Neural progenitor cell (in vitro differentiated cells): ENCODE data around the gene SCG5. TPM values are rescaled to one million over a fixed set of nuclear protein-coding genes. Genes with fewer than 3 reads are reported as not detected.

Experiments
- DNase-seq: peaks from one replicate; pipeline ENCODE4 v3.0.0-alpha.2; 2016; ENCODE audit warnings: low spot score
- H2AFZ ChIP-seq: fragments of 200-600 bp; sonication (generic); replicated peaks from 2 replicates; pipeline ENCODE4 v1.6.1; 2016; ENCODE audit warnings: antibody characterized with exemption
- H3F3A ChIP-seq: fragments of 200-600 bp; sonication (generic); 2 replicates; pipeline ENCODE4 v1.6.1; 2016; ENCODE audit warnings: antibody characterized with exemption, low read depth
- H3K27ac ChIP-seq: fragments of 200-600 bp; sonication (generic); 2 replicates; pipeline ENCODE4 v1.5.1; 2016; ENCODE audit warnings: mild to moderate bottlenecking
- H3K27me3 ChIP-seq: fragments of 200-600 bp; sonication (generic); 2 replicates; pipeline ENCODE4 v1.6.1; 2016; ENCODE audit warnings: mild to moderate bottlenecking, moderate library complexity
- H3K36me3 ChIP-seq: fragments of 200-600 bp; sonication (generic); 2 replicates; pipeline ENCODE4 v1.5.1; 2016
- H3K4me1 ChIP-seq: fragments of 200-600 bp; sonication (generic); 2 replicates; pipeline ENCODE4 v1.6.1; 2016; ENCODE audit warnings: mixed run types
- H3K4me2 ChIP-seq: fragments of 200-600 bp; sonication (generic); 2 replicates; pipeline ENCODE4 v1.6.1; 2016
- H3K4me3 ChIP-seq: fragments of 200-600 bp; sonication (generic); 2 replicates; pipeline ENCODE4 v1.5.1; 2016
- H3K79me2 ChIP-seq: fragments of 200-600 bp; sonication (generic); 2 replicates; pipeline ENCODE4 v1.6.1; 2016; ENCODE audit warnings: low read depth
- H3K9ac ChIP-seq: fragments of 200-600 bp; sonication (generic); 2 replicates; pipeline ENCODE4 v1.6.1; 2016
- H3K9me3 ChIP-seq: fragments of 200-600 bp; sonication (generic); 2 replicates; pipeline ENCODE4 v1.5.1; 2016; ENCODE audit warnings: low read depth
- H4K20me1 ChIP-seq: fragments of 200-600 bp; sonication (generic); 2 replicates; pipeline ENCODE4 v1.6.1; 2016; ENCODE audit warnings: low read depth
- H3K27ac Mint-ChIP-seq: 3 replicates; pipeline ENCODE4 v1.8.0; 2021; ENCODE audit warnings: mixed read lengths
- H3K27me3 Mint-ChIP-seq: 2 replicates; pipeline ENCODE4 v1.8.0; 2022; ENCODE audit warnings: low read depth, mild to moderate bottlenecking, inconsistent platforms, moderate library complexity, mixed read lengths; ENCODE audit not compliant: insufficient read depth
- H3K36me3 Mint-ChIP-seq: 3 replicates; pipeline ENCODE4 v1.8.0; 2021; ENCODE audit warnings: mixed read lengths
- H3K4me1 Mint-ChIP-seq: 3 replicates; pipeline ENCODE4 v1.8.0; 2021; ENCODE audit warnings: mixed read lengths
- H3K4me3 Mint-ChIP-seq: 3 replicates; pipeline ENCODE4 v1.8.0; 2021; ENCODE audit warnings: mild to moderate bottlenecking, moderate library complexity, mixed read lengths
- H3K9me3 Mint-ChIP-seq: 3 replicates; pipeline ENCODE4 v1.8.0; 2020; ENCODE audit warnings: mixed read lengths
- EZH2 ChIP-seq: fragments of 200-600 bp; sonication (generic); IDR thresholded peaks from 2 replicates; pipeline ENCODE4 v1.6.1; 2017; ENCODE audit warnings: antibody characterized with exemption, mild to moderate bottlenecking, moderate library complexity
- EZH2phosphoT487 ChIP-seq: fragments of 200-600 bp; sonication (generic); IDR thresholded peaks from 2 replicates; pipeline ENCODE4 v1.6.1; 2017; ENCODE audit warnings: antibody characterized with exemption
- small RNA-seq: library from RNA; depleted of rRNA; stranded (forward); fragments of <200 nt; gene quantifications from one replicate; pipeline ENCODE3, GENCODE V24; 2015
- total RNA-seq: library from RNA; depleted of rRNA; stranded (reverse); fragments of >200 nt; gene quantifications from 2 replicates; pipeline ENCODE4 v1.2.3, GENCODE V29; 2015; ENCODE audit warnings: low replicate concordance
- TF ChIP-seq, protein P1 (sequence below): fragments of 200-600 bp; sonication (generic); IDR thresholded peaks from 2 replicates; pipeline ENCODE4 v1.5.1; 2017; ENCODE audit warnings: antibody characterized with exemption, mild to moderate bottlenecking

The SCG5 gene
- total RNA-seq, 1 donor from 2014 or later: 101 TPM

GRCh38 chr15:32739522-32740063, 98.1 kb downstream of the SCG5 start:
- Histone ChIP-seq H3F3A (no peaks in the 10 kb centered on the region), H3K36me3 (no peaks in the 10 kb centered on the region), H3K79me2 (no peaks in the 10 kb centered on the region), H3K4me2 (no peak overlapping the region), H3K9ac (no peak overlapping the region), H3K9me3 (no peaks in the 10 kb centered on the region), H3K27ac (no peak overlapping the region), H4K20me1 (no peaks in the 10 kb centered on the region), H3K27me3 (no peaks in the 10 kb centered on the region), H3K4me3 (no peak overlapping the region), H3K4me1 (no peaks in the 10 kb centered on the region), H2AFZ (no peak overlapping the region)
- no peak overlapping the region for H3K27ac Mint-ChIP-seq
- peaks cover 18% of the 10 kb centered on the region for H3K9me3 Mint-ChIP-seq
- peaks cover 7% of the 10 kb centered on the region for H3K36me3 Mint-ChIP-seq
- no peaks in the 10 kb centered on the region for H3K4me1 Mint-ChIP-seq
- H3K4me3 Mint-ChIP-seq: no peak overlapping the region
- H3K27me3 Mint-ChIP-seq: peaks cover 5% of the 10 kb centered on the region
- DNase-seq: no peak
- TF ChIP-seq EZH2: no peak
- no peak for TF ChIP-seq EZH2phosphoT487
- TF ChIP-seq, protein P1, sequence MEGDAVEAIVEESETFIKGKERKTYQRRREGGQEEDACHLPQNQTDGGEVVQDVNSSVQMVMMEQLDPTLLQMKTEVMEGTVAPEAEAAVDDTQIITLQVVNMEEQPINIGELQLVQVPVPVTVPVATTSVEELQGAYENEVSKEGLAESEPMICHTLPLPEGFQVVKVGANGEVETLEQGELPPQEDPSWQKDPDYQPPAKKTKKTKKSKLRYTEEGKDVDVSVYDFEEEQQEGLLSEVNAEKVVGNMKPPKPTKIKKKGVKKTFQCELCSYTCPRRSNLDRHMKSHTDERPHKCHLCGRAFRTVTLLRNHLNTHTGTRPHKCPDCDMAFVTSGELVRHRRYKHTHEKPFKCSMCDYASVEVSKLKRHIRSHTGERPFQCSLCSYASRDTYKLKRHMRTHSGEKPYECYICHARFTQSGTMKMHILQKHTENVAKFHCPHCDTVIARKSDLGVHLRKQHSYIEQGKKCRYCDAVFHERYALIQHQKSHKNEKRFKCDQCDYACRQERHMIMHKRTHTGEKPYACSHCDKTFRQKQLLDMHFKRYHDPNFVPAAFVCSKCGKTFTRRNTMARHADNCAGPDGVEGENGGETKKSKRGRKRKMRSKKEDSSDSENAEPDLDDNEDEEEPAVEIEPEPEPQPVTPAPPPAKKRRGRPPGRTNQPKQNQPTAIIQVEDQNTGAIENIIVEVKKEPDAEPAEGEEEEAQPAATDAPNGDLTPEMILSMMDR: no peak

DNA sequence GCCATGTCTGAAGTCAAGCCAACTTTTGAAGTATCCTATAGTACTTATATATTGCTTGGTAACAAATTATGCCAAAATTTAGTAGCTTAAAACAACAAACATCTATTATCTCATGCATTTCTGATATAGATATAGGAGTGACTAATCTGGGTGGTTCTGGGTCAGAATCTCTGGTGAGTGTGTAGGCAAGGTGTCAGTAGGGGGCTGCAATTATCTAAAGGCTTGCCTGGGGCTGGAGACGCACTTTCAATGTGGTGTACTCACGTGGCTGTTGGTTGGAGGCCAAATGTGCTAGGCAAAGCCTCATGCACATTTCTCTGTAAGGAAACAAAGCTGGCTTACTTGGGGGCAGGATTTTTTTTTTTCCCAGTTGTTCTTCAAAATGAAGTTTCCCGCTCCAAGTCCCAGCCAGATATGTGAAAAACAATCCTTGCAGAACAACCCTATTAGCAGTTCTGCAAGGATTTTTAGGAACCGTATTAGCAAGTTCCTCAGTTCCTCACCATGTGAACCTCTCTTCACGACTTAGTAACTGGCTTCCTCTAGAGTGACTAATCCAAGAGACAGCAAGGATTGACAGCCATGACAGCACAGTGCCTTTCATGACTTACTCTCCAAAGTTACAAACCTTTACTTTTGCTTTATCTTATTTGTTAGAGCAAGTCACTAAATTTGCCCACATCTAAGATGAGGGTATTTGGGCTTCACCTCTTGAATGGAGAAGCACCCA, 102.1 kb downstream of the SCG5 start:
- H3K27me3 Mint-ChIP-seq: peaks cover 2% of the 10 kb centered on the region
- TF ChIP-seq EZH2 (no peak), EZH2phosphoT487 (no peak)
- Histone ChIP-seq H3K79me2 (no peaks in the 10 kb centered on the region), H3K4me3 (no peak overlapping the region), H3F3A (no peaks in the 10 kb centered on the region), H4K20me1 (no peaks in the 10 kb centered on the region), H3K4me1 (no peaks in the 10 kb centered on the region), H3K36me3 (no peaks in the 10 kb centered on the region), H2AFZ (peak overlapping the region; percentile 7), H3K4me2 (no peak overlapping the region), H3K27ac (no peak overlapping the region), H3K27me3 (no peaks in the 10 kb centered on the region), H3K9me3 (no peaks in the 10 kb centered on the region), H3K9ac (no peak overlapping the region)
- peaks cover 2% of the 10 kb centered on the region for H3K36me3 Mint-ChIP-seq
- DNase-seq: no peak
- peaks cover 11% of the 10 kb centered on the region for H3K9me3 Mint-ChIP-seq
- H3K4me1 Mint-ChIP-seq: peaks cover 2% of the 10 kb centered on the region
- H3K4me3 Mint-ChIP-seq: no peak overlapping the region
- H3K27ac Mint-ChIP-seq: no peak overlapping the region

- H3K27ac Mint-ChIP-seq: no peak overlapping the region
- no peak for DNase-seq
- no peaks in the 10 kb centered on the region for H3K27me3 ChIP-seq
- no peak for TF ChIP-seq EZH2phosphoT487
- TF ChIP-seq, protein P1: no peak
- TF ChIP-seq EZH2: no peak
- H3K9ac ChIP-seq: no peak overlapping the region
- H3K9me3 Mint-ChIP-seq: no peaks in the 10 kb centered on the region
- no peak overlapping the region for H3K4me2 ChIP-seq
- no peak overlapping the region for H2AFZ ChIP-seq
- H3K27ac ChIP-seq: no peak overlapping the region
- H3K4me3 Mint-ChIP-seq: no peak overlapping the region
- no peaks in the 10 kb centered on the region for H3K36me3 ChIP-seq
- no peaks in the 10 kb centered on the region for H3K79me2 ChIP-seq
- H3K9me3 ChIP-seq: no peaks in the 10 kb centered on the region
- H3K4me1 Mint-ChIP-seq: peaks cover 2% of the 10 kb centered on the region
- no peaks in the 10 kb centered on the region for H4K20me1 ChIP-seq
- no peak overlapping the region for H3K4me3 ChIP-seq
- no peaks in the 10 kb centered on the region for H3K27me3 Mint-ChIP-seq
- no peaks in the 10 kb centered on the region for H3K36me3 Mint-ChIP-seq
- no peaks in the 10 kb centered on the region for H3F3A ChIP-seq
- H3K4me1 ChIP-seq: no peaks in the 10 kb centered on the region
Measured at GRCh38 chr15:32746116-32746857, 104.8 kb downstream of the SCG5 start.

Small RNA genes lying within 50 kb of the gene (small RNA-seq; reads per million reads assigned to genes)
- gene RN7SL286P: not detected

Other genes starting within 250 kb of the SCG5 start
- not detected in 2 replicates for gene GOLGA8K, start 238.4 kb upstream of the SCG5 start, total RNA-seq
- not detected in 2 replicates for gene GOLGA8O, start 186.1 kb upstream of the SCG5 start, total RNA-seq
- 0.09 and 0.26 TPM in 2 replicates for gene GOLGA8N, start 48.3 kb upstream of the SCG5 start, total RNA-seq
- 51.1 and 83.9 TPM in 2 replicates for gene ARHGAP11A, start 26.2 kb upstream of the SCG5 start, total RNA-seq
- 2.9 and 4.4 TPM in 2 replicates for gene GREM1, start 76.3 kb downstream of the SCG5 start, total RNA-seq